Activated T-cell treated with anti-CD3 and anti-CD28 coated beads, Interleukin-2, amount 50 U/mL, for 48 hours (primary cell): ENCODE results near the gene TTBK2.
A peak's percentile ranks its signal among the peaks of the same experiment; 100 is the strongest.

Source experiments
- DNase-seq, 2 experiments: peaks; one replicate each; pipeline ENCODE4 v3.0.0-alpha.2; 2020

Gene TTBK2

GRCh38 chr15:42750306-42750705 is 170.3 kb downstream of the TTBK2 start:
- DNase-seq = no peak

GRCh38 chr15:42749266-42749665 is 171.3 kb downstream of the TTBK2 start:
- no peak for DNase-seq

GRCh38 chr15:42744195-42744594 is 176.4 kb downstream of the TTBK2 start:
- no peak for DNase-seq

GRCh38 chr15:42742149-42742548 is 178.4 kb downstream of the TTBK2 start:
- DNase-seq = no peak

- DNase-seq = no peak
These were observed 178.9 kb downstream of the TTBK2 start for GRCh38 chr15:42741710-42742109.

DNA sequence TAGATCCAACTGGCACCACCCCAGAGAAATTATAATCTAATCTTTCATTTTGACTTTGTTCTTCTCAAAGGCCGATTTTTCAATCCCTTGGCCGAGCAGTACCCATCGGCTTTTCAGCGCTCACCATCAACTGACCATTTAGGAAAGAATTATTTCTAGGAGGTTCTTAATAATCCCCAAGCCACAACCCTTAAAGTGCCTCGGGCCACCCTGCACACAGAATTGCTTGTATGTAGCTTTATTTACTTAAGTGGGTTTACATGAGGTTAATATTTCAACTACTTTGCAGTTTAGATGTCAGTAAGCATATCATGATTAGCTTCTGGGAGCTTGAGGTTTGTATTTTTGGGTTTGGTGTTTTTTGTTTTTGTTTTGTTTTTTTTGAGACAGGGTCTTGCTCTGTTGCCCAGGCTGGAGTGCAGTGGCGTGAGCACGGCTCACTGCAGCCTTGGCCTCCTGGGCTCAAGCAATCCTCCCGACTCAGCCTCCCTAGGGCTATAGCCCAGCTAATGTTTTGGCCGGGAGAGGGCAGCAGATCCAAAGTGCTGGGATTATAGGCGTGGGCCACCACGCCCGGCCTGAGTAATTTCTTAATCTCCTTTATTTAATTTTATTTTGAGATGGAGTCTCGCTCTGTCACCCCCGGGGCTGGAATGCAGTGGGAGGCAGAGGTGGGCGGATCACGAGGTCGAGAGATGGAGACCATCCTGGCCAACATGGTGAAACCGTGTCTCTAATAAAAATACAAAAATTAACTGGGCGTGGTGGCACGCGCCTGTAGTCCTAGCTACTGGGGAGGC is 182.8 kb downstream of the TTBK2 start:
- no peak for DNase-seq

GRCh38 chr15:42736793-42737528 is 183.6 kb downstream of the TTBK2 start, which contains the start of gene CDAN1:
TSS of gene CDAN1 (minus strand) at chr15:42737128. CDS start at chr15:42737102, 26 bp downstream.
- peak; percentile 95 to 97 for DNase-seq

DNA sequence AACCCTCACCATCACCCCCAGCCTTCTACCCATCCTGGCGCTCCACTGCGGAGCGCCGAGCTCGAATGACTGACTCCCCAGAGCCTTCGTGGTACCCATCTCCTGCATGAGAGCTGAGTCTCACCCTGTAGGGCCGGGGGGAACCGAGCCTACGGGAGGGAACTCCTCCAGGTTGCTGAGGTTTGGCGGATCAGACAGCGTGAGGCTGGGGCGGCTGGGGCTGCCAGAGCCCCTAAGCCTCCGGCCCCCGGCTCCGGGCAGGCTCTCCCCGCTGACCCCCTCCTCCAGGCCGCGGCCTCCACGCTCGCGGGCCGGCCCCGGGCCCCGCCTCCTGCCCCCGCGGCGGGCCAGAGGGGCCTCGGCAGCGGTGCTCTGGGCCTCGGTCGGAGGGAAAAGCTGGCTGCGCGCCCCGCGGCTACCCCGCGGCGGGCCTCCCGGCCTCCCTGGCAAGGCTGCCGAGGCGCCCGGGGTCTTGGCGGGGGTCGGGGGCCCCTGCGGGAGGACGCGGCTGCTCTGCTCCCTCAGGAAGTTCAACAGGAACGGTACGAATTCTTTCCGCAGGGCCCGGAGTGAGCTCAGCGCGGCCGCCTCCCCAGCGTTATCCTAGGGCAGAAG is 184.3 kb downstream of the TTBK2 start:
- peak; percentile 43 to 52 for DNase-seq

DNA sequence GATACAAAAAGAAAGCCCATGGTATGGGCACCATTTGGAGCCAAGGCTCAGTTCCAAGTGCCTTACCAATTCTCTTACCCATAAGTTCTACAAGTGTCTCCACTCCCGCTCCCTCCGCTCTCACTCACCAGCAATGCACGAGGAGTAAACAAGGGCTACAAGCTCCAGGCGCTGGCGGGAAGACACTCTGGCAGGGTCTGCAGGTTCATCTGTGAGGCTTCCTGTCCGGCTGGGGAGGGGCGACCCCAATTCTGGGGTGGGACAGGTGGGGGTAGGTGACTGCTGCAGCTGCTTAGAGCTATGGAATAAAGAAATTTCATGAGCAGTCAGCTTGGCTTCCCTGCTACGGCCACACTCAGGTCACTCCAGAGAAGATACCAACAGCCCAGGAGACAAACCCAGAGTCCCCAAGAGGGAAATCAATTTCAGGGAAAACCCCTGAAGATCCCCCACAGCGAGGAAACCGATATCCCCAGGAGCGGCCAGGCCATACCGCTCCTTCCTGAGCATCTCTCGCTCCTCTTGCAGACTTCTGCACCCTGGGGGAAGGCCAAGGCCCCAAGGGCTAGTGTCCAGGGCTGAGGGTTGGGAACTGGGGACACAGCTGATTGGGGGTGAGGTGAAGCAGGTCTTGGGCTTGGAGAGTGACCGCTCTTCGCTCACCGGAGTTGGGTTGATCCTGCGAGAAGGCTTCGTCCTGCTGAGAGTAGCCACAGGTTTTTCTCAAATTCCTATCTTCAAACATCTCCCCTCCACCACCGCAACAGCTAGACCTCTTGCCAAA is 185.0 kb downstream of the TTBK2 start:
- DNase-seq = no peak

GRCh38 chr15:42734076-42734672 is 186.4 kb downstream of the TTBK2 start:
- DNase-seq = no peak

DNA sequence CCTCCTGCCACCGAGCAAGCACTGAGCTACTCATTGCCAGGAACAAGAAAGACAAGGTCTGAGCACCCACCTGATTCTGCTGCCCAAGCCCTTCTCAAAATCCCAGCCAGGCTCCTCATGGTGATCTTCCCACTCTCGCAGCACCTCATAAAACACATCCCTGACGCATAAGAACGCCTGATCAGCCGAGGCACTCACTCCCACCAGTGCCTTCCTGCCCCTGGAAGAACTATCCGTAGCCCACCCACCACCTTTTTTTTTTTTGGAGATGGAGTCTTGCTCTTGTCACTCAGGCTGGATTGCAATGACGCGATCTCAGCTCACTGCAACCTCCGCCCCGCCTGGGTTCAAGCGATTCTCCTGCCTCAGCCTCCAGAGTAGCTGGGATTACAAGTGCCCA is 187.6 kb downstream of the TTBK2 start:
- no peak for DNase-seq

GRCh38 chr15:42732095-42732827 is 188.3 kb downstream of the TTBK2 start:
- DNase-seq = no peak

DNA sequence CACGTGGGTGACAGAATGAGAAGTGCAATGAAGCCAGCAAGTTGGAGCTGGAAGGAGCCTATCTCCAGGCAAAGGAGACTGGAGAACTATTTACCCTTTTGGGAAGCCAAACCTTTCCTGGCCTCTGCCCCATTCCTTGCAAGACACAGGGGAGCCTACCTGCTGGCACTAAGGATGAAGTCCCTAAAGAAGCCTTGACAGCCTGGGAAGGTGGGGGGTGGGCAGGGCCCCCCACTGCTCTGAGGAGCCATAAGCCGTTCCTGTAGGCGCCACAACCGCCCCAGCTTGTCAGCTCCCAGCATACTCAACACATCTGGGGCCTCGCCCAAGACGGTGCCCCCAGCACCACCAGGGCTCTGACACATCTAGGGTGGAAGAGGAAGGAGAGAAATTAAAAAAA is 189.1 kb downstream of the TTBK2 start:
- no peak for DNase-seq

DNA sequence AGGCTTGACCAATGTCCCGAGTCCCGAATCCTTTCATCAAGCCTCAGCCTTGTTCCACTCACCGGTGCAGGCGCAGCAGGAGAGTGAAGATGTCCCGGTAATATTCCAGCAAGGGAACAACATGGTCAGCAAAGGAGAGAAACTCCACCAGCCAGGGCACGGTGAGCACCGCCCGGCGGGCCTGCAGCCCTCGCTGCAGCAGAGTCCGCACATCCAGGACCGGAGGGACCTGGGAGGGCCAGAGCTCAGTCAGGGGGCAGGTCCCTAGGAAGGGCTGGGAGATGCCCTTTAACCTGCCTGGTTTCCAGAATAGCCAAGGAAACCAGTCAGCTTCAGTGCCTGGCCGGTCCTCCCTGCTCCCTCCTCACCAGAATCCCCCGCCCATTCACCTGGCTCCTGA is 190.0 kb downstream of the TTBK2 start:
- no peak for DNase-seq

DNA sequence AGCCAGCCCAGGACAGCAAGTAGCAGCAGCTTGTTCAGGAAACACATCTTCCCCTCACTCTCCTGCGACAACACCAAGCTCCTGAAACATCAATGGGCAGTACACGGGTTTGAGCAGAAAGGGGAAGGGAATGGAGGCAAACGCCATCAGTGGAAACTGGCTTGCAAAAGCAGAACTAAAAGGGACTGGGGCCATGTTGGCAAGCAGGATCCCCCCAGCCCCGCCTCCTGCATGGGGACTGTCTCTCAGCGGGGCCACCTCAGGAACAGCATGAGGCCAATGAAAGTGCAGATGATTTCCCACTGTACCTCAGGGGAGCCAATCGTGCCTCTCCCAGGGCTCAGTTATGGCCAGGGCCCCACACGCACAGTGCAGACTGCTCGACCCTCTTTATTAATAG is 190.4 kb downstream of the TTBK2 start:
- no peak for DNase-seq

DNA sequence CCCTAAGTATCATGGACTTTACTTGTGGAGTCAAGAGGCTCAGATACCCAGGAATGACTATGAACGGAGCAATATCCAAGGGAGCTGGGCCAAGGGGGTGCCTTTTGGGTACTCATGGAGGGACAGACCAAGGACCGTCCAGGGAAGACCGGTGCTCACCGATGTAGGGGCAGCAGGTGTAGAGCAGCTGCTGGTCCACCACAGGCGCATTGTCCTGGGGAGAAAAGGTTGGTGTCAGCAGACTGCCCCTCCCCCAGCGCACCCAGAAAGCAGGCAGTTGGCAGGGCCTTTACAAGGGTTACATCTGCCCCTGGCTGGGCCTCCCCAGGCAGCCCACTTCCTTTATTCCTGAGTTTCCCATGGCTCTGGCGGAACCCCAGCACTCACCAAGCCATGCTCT is 191.2 kb downstream of the TTBK2 start:
- no peak for DNase-seq

DNA sequence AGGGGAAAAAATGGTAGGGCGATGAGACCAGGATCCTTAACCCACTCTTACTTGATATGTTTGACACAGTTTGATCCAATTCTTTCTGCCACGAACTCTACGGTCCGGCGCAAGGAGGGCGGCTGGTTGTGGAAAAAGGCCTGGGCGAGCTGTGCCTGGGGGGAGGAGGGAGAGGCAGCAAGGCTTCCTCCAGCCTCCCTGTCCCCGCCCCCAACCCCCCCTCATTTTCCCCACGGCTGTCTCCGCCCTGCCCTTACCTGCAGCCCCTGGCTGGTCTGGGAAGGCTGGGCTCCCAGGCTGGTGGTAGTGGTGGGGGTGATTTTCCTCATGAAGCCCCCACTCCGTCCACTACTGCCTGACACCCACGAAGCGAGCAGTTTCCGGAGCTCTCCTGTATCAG is 191.6 kb downstream of the TTBK2 start:
- DNase-seq = no peak

- no peak for DNase-seq
These were observed 192.0 kb downstream of the TTBK2 start for GRCh38 chr15:42728560-42728959.

DNA sequence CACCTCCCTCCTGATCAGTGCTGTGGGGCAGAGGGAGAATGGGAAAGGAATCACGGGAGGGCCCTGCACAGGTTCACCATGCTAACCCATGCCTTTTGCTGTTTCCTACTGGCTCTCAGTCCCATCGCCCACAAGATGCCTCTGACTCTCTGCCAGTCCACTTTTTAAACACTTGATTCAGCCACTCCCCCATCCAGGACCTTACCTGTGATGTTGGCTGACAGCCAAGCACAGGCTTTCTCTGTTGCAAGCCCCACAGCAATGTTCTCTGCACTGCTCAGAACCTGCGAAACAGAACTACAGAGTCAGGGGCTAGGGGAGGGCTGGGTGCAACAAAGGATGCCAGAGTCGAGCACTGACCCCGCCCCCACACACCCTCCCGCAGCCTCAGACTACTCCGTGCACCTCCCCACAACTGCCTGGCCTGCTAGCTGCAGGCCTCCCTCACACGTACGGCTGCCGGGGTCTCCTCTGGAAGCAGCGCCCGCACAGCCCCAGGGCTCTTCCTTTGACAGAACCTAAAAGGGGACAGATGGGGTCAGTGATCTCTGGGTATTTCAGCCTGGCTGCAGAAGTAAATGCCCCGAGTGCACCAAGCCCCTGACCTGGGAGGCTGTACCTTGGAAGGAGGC is 192.7 kb downstream of the TTBK2 start:
- DNase-seq = no peak

DNA sequence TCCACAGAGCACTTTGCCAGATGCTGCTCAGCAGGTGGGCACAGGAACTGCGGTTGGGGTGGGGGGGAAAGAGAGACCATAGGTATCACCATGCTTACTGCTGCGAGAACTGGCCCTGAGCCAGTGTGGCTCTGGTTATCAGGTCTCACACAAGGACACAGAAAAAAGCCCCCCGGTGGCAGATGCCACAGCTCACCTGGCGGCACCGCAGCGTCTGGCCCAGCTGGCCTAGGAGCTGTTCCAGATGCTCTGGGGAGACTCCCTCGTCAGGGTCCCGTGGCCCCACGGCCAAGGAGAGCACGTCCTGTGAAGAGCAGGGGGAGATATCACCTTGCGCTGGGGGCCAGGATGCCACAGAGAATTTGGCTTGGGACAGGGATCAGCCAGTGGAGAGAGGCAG is 194.5 kb downstream of the TTBK2 start:
- DNase-seq = no peak

DNA sequence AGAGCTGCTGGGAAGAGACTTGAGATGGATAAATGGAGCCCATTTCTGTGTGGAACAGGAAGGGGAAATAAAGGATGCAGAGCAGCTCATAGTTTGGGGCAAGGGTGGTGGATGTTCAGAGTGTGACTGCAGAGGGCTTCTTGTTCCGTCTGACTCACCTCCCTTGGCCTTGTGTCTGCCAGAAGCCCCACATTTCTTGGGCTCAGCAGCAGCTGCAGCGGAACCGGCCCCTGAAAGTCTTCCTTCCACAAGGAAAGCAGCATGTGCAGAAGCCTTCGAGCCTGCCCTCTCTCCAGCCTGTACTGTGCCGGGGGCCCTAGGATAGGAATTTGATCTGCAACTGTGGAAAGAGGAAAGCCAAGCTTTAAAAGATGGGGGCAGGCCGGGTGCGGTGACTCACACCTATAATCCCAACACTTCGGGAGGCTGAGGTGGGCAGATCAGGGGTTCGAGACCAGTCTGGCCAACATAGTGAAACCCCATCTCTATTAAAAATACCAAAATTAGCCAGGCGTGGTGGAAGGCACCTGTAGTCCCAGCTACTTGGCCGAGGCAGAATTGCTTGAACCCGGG is 195.2 kb downstream of the TTBK2 start:
- no peak for DNase-seq
